Stomach (tissue), 4 donors: ENCODE measurements around the gene RELA.

ENCODE experiments used
- CTCF ChIP-seq, 7 experiments: fragments of 450-650 bp in 4 of 7; fragments of 200-600 bp in 3 of 7; sonication (generic) in 3 of 7; IDR thresholded peaks; one replicate each; pipeline ENCODE4 v1.5.1; 2016 to 2019; ENCODE audit warnings: antibody characterized with exemption in 7 of 7, control low read depth in 2 of 7, mild to moderate bottlenecking in 1 of 7
- EP300 ChIP-seq: sonication (generic); formaldehyde crosslinking; IDR thresholded peaks from one replicate; pipeline ENCODE4 v1.6.1; 2017; ENCODE audit warnings: antibody characterized with exemption
- POLR2A ChIP-seq, 4 donors: fragments of 450-650 bp; IDR thresholded peaks; one replicate each; pipeline ENCODE4 v1.6.1; 2016; ENCODE audit warnings: antibody characterized with exemption in 4 of 4, control low read depth in 2 of 4, mild to moderate bottlenecking in 1 of 4, moderate library complexity in 1 of 4
- POLR2AphosphoS5 ChIP-seq, 3 donors: sonication (generic); formaldehyde crosslinking; IDR thresholded peaks; one replicate each; pipeline ENCODE4 v1.6.1; 2016; ENCODE audit warnings: antibody characterized with exemption in 3 of 3

GRCh38 chr11:65620666-65621065 lies 42.0 kb downstream of the RELA start:
- no peak for TF ChIP-seq POLR2AphosphoS5 (IDR thresholded peaks at IDR 0.05)
- TF ChIP-seq CTCF (IDR thresholded peaks at IDR 0.05), result no peak
- TF ChIP-seq POLR2A (IDR thresholded peaks at IDR 0.05), result no peak
- TF ChIP-seq EP300, result no peak
